ENCODE data around the gene PLCD1.

PLCD1 gene

DNA sequence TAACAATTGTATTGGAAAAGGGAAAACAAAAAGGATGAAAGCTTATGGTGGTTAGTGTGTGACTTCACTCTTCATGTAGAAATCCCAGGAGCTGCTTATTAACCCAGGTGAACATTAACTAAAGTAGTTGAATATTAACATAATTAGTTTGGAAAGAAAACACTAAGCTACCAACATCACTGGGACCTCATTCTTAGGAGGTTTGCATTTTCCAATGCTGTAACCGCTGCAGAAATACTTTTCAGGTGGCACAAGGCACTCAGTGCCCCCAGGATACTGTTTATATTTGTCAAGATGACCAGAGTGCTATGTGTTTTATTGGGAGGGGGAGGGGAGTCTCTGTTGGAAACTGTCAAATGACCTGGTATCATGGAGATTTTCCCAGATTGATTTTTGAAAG is 64.7 kb downstream of the PLCD1 start:
- Histone ChIP-seq H3K9ac (ENCODE audit: low read length) (no peak overlapping the region), H3K4me2 (ENCODE audit: low read depth, low read length) (no peak overlapping the region), H3F3A (ENCODE audit: insufficient read depth, low read length) (no peaks in the 10 kb centered on the region), H3K4me1 (ENCODE audit: low read length) (no peaks in the 10 kb centered on the region), H3K27me3 (replicated peaks; ENCODE audit: insufficient read depth, low read length) (no peaks in the 10 kb centered on the region), H3K9me3 (replicated peaks; ENCODE audit: insufficient read depth, low read length) (no peaks in the 10 kb centered on the region), H3K9me2 (replicated peaks; ENCODE audit: insufficient read depth, low read length) (no peaks in the 10 kb centered on the region), H3K36me3 (replicated peaks; ENCODE audit: insufficient read depth, low read length) (no peaks in the 10 kb centered on the region), H3K79me2 (ENCODE audit: low read length) (no peaks in the 10 kb centered on the region), H3K4me3 (ENCODE audit: low read length) (no peak overlapping the region), H4K20me1 (ENCODE audit: insufficient read depth, low read length) (no peaks in the 10 kb centered on the region), H2AFZ (ENCODE audit: low read length) (no peak overlapping the region), H3K27ac (ENCODE audit: low read length) (no peak overlapping the region)
- TF ChIP-seq, protein P1, sequence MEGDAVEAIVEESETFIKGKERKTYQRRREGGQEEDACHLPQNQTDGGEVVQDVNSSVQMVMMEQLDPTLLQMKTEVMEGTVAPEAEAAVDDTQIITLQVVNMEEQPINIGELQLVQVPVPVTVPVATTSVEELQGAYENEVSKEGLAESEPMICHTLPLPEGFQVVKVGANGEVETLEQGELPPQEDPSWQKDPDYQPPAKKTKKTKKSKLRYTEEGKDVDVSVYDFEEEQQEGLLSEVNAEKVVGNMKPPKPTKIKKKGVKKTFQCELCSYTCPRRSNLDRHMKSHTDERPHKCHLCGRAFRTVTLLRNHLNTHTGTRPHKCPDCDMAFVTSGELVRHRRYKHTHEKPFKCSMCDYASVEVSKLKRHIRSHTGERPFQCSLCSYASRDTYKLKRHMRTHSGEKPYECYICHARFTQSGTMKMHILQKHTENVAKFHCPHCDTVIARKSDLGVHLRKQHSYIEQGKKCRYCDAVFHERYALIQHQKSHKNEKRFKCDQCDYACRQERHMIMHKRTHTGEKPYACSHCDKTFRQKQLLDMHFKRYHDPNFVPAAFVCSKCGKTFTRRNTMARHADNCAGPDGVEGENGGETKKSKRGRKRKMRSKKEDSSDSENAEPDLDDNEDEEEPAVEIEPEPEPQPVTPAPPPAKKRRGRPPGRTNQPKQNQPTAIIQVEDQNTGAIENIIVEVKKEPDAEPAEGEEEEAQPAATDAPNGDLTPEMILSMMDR (IDR thresholded peaks at IDR 0.05; ENCODE audit: low read length): no peak
- TF ChIP-seq EZH2phosphoT487 (IDR thresholded peaks at IDR 0.05; ENCODE audit: low read length) (no peak), EZH2 (optimal IDR thresholded peaks at IDR 0.05; ENCODE audit: low read depth, low read length) (no peak)
- no peak for DNase-seq

DNA sequence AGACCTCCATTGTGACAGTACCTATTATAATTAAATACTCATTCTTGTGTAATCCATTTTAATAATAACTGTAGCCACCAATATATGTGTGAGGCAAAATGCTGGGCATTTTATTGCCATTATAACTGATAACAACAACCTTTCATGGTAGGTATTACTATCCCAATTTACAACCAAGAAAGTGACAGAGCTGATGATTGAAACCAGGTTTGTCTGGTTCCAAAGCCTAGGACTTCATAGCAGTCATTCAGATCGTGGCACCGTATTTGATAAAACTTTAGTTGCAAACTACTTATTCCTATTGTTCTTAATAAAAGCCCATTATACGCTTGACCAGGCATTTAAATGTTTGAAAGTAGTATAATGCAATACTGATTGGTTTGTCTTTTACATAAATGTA is 65.3 kb downstream of the PLCD1 start:
- no peaks in the 10 kb centered on the region for H3K79me2 ChIP-seq (ENCODE audit: low read length)
- no peaks in the 10 kb centered on the region for H3K9me2 ChIP-seq (replicated peaks; ENCODE audit: insufficient read depth, low read length)
- no peak for DNase-seq
- no peak for TF ChIP-seq EZH2phosphoT487 (IDR thresholded peaks at IDR 0.05; ENCODE audit: low read length)
- no peak for TF ChIP-seq EZH2 (optimal IDR thresholded peaks at IDR 0.05; ENCODE audit: low read depth, low read length)
- TF ChIP-seq, protein P1 (IDR thresholded peaks at IDR 0.05; ENCODE audit: low read length): no peak
- no peak overlapping the region for H3K4me2 ChIP-seq (ENCODE audit: low read depth, low read length)
- no peaks in the 10 kb centered on the region for H3F3A ChIP-seq (ENCODE audit: insufficient read depth, low read length)
- no peaks in the 10 kb centered on the region for H3K27me3 ChIP-seq (replicated peaks; ENCODE audit: insufficient read depth, low read length)
- H4K20me1 ChIP-seq (ENCODE audit: insufficient read depth, low read length): no peaks in the 10 kb centered on the region
- no peak overlapping the region for H3K4me3 ChIP-seq (ENCODE audit: low read length)
- H3K9ac ChIP-seq (ENCODE audit: low read length): no peak overlapping the region
- H3K4me1 ChIP-seq (ENCODE audit: low read length): no peaks in the 10 kb centered on the region
- H2AFZ ChIP-seq (ENCODE audit: low read length): no peak overlapping the region
- no peaks in the 10 kb centered on the region for H3K36me3 ChIP-seq (replicated peaks; ENCODE audit: insufficient read depth, low read length)
- no peak overlapping the region for H3K27ac ChIP-seq (ENCODE audit: low read length)
- H3K9me3 ChIP-seq (replicated peaks; ENCODE audit: insufficient read depth, low read length): no peaks in the 10 kb centered on the region

DNA sequence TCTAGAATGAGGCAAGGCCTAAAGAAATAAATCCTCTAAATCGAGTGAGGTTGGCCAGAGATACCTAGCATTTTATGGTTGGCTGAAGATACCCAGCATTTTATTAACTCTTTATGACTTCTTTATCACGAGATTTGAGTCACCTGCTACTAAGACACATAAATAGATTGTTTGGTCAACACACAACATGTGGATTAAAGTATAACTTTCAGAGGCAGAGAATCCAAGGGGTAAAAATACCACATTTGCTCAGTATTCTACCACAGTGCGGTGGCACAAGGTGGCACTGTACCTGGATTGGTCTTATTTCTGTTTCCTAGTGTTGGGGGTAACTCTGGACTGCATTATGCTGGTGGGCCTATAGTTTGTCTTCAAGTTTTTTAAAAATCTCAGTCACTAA is 65.8 kb downstream of the PLCD1 start:
- Histone ChIP-seq H3K9me2 (replicated peaks; ENCODE audit: insufficient read depth, low read length) (no peaks in the 10 kb centered on the region), H3K27me3 (replicated peaks; ENCODE audit: insufficient read depth, low read length) (no peaks in the 10 kb centered on the region), H3K36me3 (replicated peaks; ENCODE audit: insufficient read depth, low read length) (no peaks in the 10 kb centered on the region), H3F3A (ENCODE audit: insufficient read depth, low read length) (no peaks in the 10 kb centered on the region), H3K27ac (ENCODE audit: low read length) (no peak overlapping the region), H3K4me1 (ENCODE audit: low read length) (no peaks in the 10 kb centered on the region), H3K9ac (ENCODE audit: low read length) (no peak overlapping the region), H3K9me3 (replicated peaks; ENCODE audit: insufficient read depth, low read length) (no peaks in the 10 kb centered on the region), H3K4me2 (ENCODE audit: low read depth, low read length) (no peak overlapping the region), H3K79me2 (ENCODE audit: low read length) (no peaks in the 10 kb centered on the region), H2AFZ (ENCODE audit: low read length) (no peak overlapping the region), H3K4me3 (ENCODE audit: low read length) (no peak overlapping the region), H4K20me1 (ENCODE audit: insufficient read depth, low read length) (no peaks in the 10 kb centered on the region)
- TF ChIP-seq EZH2 (optimal IDR thresholded peaks at IDR 0.05; ENCODE audit: low read depth, low read length): no peak
- no peak for TF ChIP-seq EZH2phosphoT487 (IDR thresholded peaks at IDR 0.05; ENCODE audit: low read length)
- TF ChIP-seq, protein P1 (IDR thresholded peaks at IDR 0.05; ENCODE audit: low read length): no peak
- no peak for DNase-seq

All from MM.1S (cell line).